KMS-11 (cell line): ENCODE data around the gene TRIP11.

Experiments used
- H2AFZ ChIP-seq: fragments of 200-600 bp; sonication (generic); 2 replicates; pipeline ENCODE4 v1.6.1; 2016; ENCODE audit warnings: antibody characterized with exemption, mixed run types, low read depth
- H3K27ac ChIP-seq: fragments of 200-600 bp; sonication (generic); 2 replicates; pipeline ENCODE4 v1.6.1; 2016; ENCODE audit warnings: mild to moderate bottlenecking, mixed run types
- H3K27me3 ChIP-seq: fragments of 200-600 bp; sonication (generic); 2 replicates; pipeline ENCODE4 v1.6.1; 2017; ENCODE audit warnings: mild to moderate bottlenecking, low read depth, mixed run types, moderate library complexity; ENCODE audit not compliant: insufficient read depth
- H3K36me3 ChIP-seq: fragments of 200-600 bp; sonication (generic); 2 replicates; pipeline ENCODE4 v1.6.1; 2017; ENCODE audit warnings: mild to moderate bottlenecking, mixed run types; ENCODE audit not compliant: insufficient read depth
- H3K4me1 ChIP-seq: fragments of 200-600 bp; sonication (generic); 2 replicates; pipeline ENCODE4 v1.6.1; 2016; ENCODE audit warnings: mild to moderate bottlenecking, low read depth, mixed run types; ENCODE audit not compliant: poor library complexity, severe bottlenecking
- H3K4me2 ChIP-seq: fragments of 200-600 bp; sonication (generic); 2 replicates; pipeline ENCODE4 v1.7.0; 2016; ENCODE audit warnings: mild to moderate bottlenecking, mixed run types
- H3K4me3 ChIP-seq: fragments of 200-600 bp; sonication (generic); IDR thresholded peaks from 2 replicates; pipeline ENCODE4 v1.6.1; 2017; ENCODE audit warnings: low read depth, low read length, mixed read lengths; ENCODE audit not compliant: insufficient read depth
- H3K79me2 ChIP-seq: fragments of 200-600 bp; sonication (generic); 2 replicates; pipeline ENCODE4 v1.6.1; 2016; ENCODE audit warnings: low read depth, mixed run types; ENCODE audit not compliant: insufficient read depth
- H3K9ac ChIP-seq: fragments of 200-600 bp; sonication (generic); 2 replicates; pipeline ENCODE4 v1.6.1; 2016; ENCODE audit warnings: mild to moderate bottlenecking, mixed run types
- H4K20me1 ChIP-seq: fragments of 200-600 bp; sonication (generic); 2 replicates; pipeline ENCODE4 v1.6.1; 2016; ENCODE audit warnings: mild to moderate bottlenecking, mixed run types; ENCODE audit not compliant: insufficient read depth
- CTCF ChIP-seq: fragments of 200-600 bp; sonication (generic); conservative IDR thresholded peaks from 2 replicates; pipeline ENCODE4 v1.6.1; 2017; ENCODE audit warnings: low read depth, mild to moderate bottlenecking, antibody characterized with exemption, low read length, moderate library complexity, mixed read lengths

Gene TRIP11

GRCh38 chr14:92014040-92014439, 25.8 kb downstream of the TRIP11 start:
- TF ChIP-seq CTCF = no peak
- H4K20me1 ChIP-seq = no peaks in the 10 kb centered on the region
- no peaks in the 10 kb centered on the region for H3K36me3 ChIP-seq
- no peaks in the 10 kb centered on the region for H3K27me3 ChIP-seq
- no peak overlapping the region for H2AFZ ChIP-seq
- H3K9ac ChIP-seq = no peak overlapping the region
- H3K4me2 ChIP-seq = no peak overlapping the region
- H3K27ac ChIP-seq = no peak overlapping the region
- H3K4me3 ChIP-seq = no peak overlapping the region
- no peaks in the 10 kb centered on the region for H3K4me1 ChIP-seq
- H3K79me2 ChIP-seq = no peaks in the 10 kb centered on the region

- Histone ChIP-seq H3K4me3 (no peak overlapping the region), H3K4me2 (no peak overlapping the region), H4K20me1 (no peaks in the 10 kb centered on the region), H3K36me3 (no peaks in the 10 kb centered on the region), H2AFZ (no peak overlapping the region), H3K4me1 (no peaks in the 10 kb centered on the region), H3K27ac (no peak overlapping the region), H3K79me2 (no peaks in the 10 kb centered on the region), H3K27me3 (no peaks in the 10 kb centered on the region), H3K9ac (no peak overlapping the region)
- TF ChIP-seq CTCF = no peak
Observed at GRCh38 chr14:92012121-92012748, 27.6 kb downstream of the TRIP11 start.

GRCh38 chr14:92010644-92011043, 29.2 kb downstream of the TRIP11 start:
- Histone ChIP-seq H3K79me2 (no peaks in the 10 kb centered on the region), H3K4me3 (no peak overlapping the region), H3K9ac (no peak overlapping the region), H3K4me2 (no peak overlapping the region), H4K20me1 (no peaks in the 10 kb centered on the region), H2AFZ (no peak overlapping the region), H3K36me3 (no peaks in the 10 kb centered on the region), H3K27me3 (no peaks in the 10 kb centered on the region), H3K4me1 (no peaks in the 10 kb centered on the region), H3K27ac (no peak overlapping the region)
- no peak for TF ChIP-seq CTCF

- H3K36me3 ChIP-seq = no peaks in the 10 kb centered on the region
- no peak overlapping the region for H3K4me3 ChIP-seq
- H3K9ac ChIP-seq = no peak overlapping the region
- no peaks in the 10 kb centered on the region for H3K27me3 ChIP-seq
- no peaks in the 10 kb centered on the region for H4K20me1 ChIP-seq
- H3K79me2 ChIP-seq = no peaks in the 10 kb centered on the region
- H3K4me2 ChIP-seq = no peak overlapping the region
- H2AFZ ChIP-seq = no peak overlapping the region
- no peak overlapping the region for H3K27ac ChIP-seq
- no peak for TF ChIP-seq CTCF
- no peaks in the 10 kb centered on the region for H3K4me1 ChIP-seq
Observed at GRCh38 chr14:92009604-92010003, 30.3 kb downstream of the TRIP11 start.
